Dendritic cell treated with granulocyte-macrophage colony-stimulating factor and Interleukin-4, amounts not matched to agents 40 ng/mL and 50 ng/mL, for 4 days (primary cell): ENCODE measurements around the gene MT1E.
A peak's percentile ranks its signal among the peaks of the same experiment; 100 is the strongest.
"Not testable (repeated sequence)": the region's sequence is repeated elsewhere in the genome, so short reads cannot be mapped to it uniquely, and the experiment has no call there.

Experiments
- H3K27ac Mint-ChIP-seq: one replicate; pipeline ENCODE4 v1.8.0; 2022; ENCODE audit warnings: mild to moderate bottlenecking, mixed read lengths
- H3K27me3 Mint-ChIP-seq: one replicate; pipeline ENCODE4 v1.8.0; 2022; ENCODE audit warnings: mild to moderate bottlenecking, mixed read lengths
- H3K36me3 Mint-ChIP-seq: one replicate; pipeline ENCODE4 v1.8.0; 2022; ENCODE audit warnings: low read depth, mixed read lengths
- H3K4me1 Mint-ChIP-seq: one replicate; pipeline ENCODE4 v1.8.0; 2022; ENCODE audit warnings: low read depth, mixed read lengths
- H3K4me3 Mint-ChIP-seq: one replicate; pipeline ENCODE4 v1.8.0; 2022; ENCODE audit warnings: mild to moderate bottlenecking, moderate library complexity, mixed read lengths
- H3K9me3 Mint-ChIP-seq: one replicate; pipeline ENCODE4 v1.8.0; 2022; ENCODE audit warnings: mixed read lengths
- intact Hi-C: fragments of 100-400 bp; cut with micrococcal nuclease; formaldehyde crosslinking; loops from one replicate; pipeline ENCODE4 v1.15.0; 2022

Gene MT1E

GRCh38 chr16:56653218-56653617 lies 27.6 kb downstream of the MT1E start:
- Mint-ChIP-seq H3K27me3 (peaks cover 57% of the 10 kb centered on the region), H3K4me3 (no peak overlapping the region), H3K36me3 (no peaks in the 10 kb centered on the region), H3K9me3 (no peaks in the 10 kb centered on the region), H3K27ac (no peak overlapping the region), H3K4me1 (peaks cover 27% of the 10 kb centered on the region)
- intact Hi-C loops: no loop called here

- intact Hi-C loops: no loop called here
- H3K36me3 Mint-ChIP-seq: no peaks in the 10 kb centered on the region
- H3K4me1 Mint-ChIP-seq: peaks cover 31% of the 10 kb centered on the region
- H3K27ac Mint-ChIP-seq: peak within 1 kb of the TSS; percentile 28
- H3K9me3 Mint-ChIP-seq: no peaks in the 10 kb centered on the region
- H3K4me3 Mint-ChIP-seq: peak within 1 kb of the TSS; percentile 85
- peaks cover 63% of the 10 kb centered on the region for H3K27me3 Mint-ChIP-seq
Measured at GRCh38 chr16:56657555-56658326, 32.2 kb downstream of the MT1E start, which contains the start of gene MT1F. Gene MT1F (plus strand): TSS chr16:56657959. CDS start chr16:56658059, 100 bp downstream.

GRCh38 chr16:56658327-56658875 lies 32.8 kb downstream of the MT1E start:
- no peaks in the 10 kb centered on the region for H3K9me3 Mint-ChIP-seq
- intact Hi-C loops: no loop called here
- H3K27ac Mint-ChIP-seq: peak overlapping the region; percentile 28
- no peaks in the 10 kb centered on the region for H3K36me3 Mint-ChIP-seq
- H3K4me1 Mint-ChIP-seq: peaks cover 37% of the 10 kb centered on the region
- peak overlapping the region; percentile 85 for H3K4me3 Mint-ChIP-seq
- H3K27me3 Mint-ChIP-seq: peaks cover 63% of the 10 kb centered on the region

GRCh38 chr16:56662357-56663354 lies 37.1 kb downstream of the MT1E start:
- no peaks in the 10 kb centered on the region for H3K9me3 Mint-ChIP-seq
- H3K4me1 Mint-ChIP-seq: peaks cover 27% of the 10 kb centered on the region
- no peak overlapping the region for H3K27ac Mint-ChIP-seq
- no peak overlapping the region for H3K4me3 Mint-ChIP-seq
- H3K36me3 Mint-ChIP-seq: no peaks in the 10 kb centered on the region
- H3K27me3 Mint-ChIP-seq: peaks cover 86% of the 10 kb centered on the region
- intact Hi-C loops: no loop called here

- intact Hi-C loops: no loop called here
- Mint-ChIP-seq H3K27me3 (peaks cover 87% of the 10 kb centered on the region), H3K9me3 (no peaks in the 10 kb centered on the region)
Measured at GRCh38 chr16:56664506-56664905, 38.9 kb downstream of the MT1E start.

GRCh38 chr16:56665286-56666261 lies 40.0 kb downstream of the MT1E start:
- H3K36me3 Mint-ChIP-seq, H3K4me3 Mint-ChIP-seq, intact Hi-C loops, H3K27ac Mint-ChIP-seq, H3K9me3 Mint-ChIP-seq: not testable (repeated sequence)
- H3K27me3 Mint-ChIP-seq: peaks cover 91% of the 10 kb centered on the region
- peaks cover 41% of the 10 kb centered on the region for H3K4me1 Mint-ChIP-seq

More at GRCh38 chr16:56664506-56664905, 38.9 kb downstream of the MT1E start:
- no peak overlapping the region for H3K27ac Mint-ChIP-seq
- no peak overlapping the region for H3K4me3 Mint-ChIP-seq
- peaks cover 33% of the 10 kb centered on the region for H3K4me1 Mint-ChIP-seq
- no peaks in the 10 kb centered on the region for H3K36me3 Mint-ChIP-seq

- Mint-ChIP-seq H3K9me3 (no peaks in the 10 kb centered on the region), H3K27me3 (peaks cover 88% of the 10 kb centered on the region), H3K27ac (no peak within 1 kb of the TSS), H3K4me1 (peaks cover 41% of the 10 kb centered on the region), H3K4me3 (peak within 1 kb of the TSS; percentile 45), H3K36me3 (no peaks in the 10 kb centered on the region)
- intact Hi-C loops: no loop called here
Measured at GRCh38 chr16:56667581-56668571, 42.3 kb downstream of the MT1E start, which contains the start of gene MT1G. Gene MT1G (minus strand): TSS chr16:56668065. CDS start chr16:56667993, 72 bp downstream.

GRCh38 chr16:56669005-56669839 lies 43.6 kb downstream of the MT1E start, which contains the start of gene MT1H:
Gene MT1H (plus strand): TSS chr16:56669814. CDS start chr16:56669885, 71 bp downstream.
- intact Hi-C loops: no loop called here
- H3K4me3 Mint-ChIP-seq: no peak within 1 kb of the TSS

GRCh38 chr16:56669840-56670619 lies 44.4 kb downstream of the MT1E start:
- Mint-ChIP-seq H3K36me3 (no peaks in the 10 kb centered on the region), H3K27ac (no peak overlapping the region), H3K27me3 (peaks cover 89% of the 10 kb centered on the region), H3K4me1 (peaks cover 41% of the 10 kb centered on the region), H3K4me3 (no peak overlapping the region), H3K9me3 (no peaks in the 10 kb centered on the region)
- intact Hi-C loops: no loop called here

More at GRCh38 chr16:56669005-56669839, 43.6 kb downstream of the MT1E start, which contains the start of gene MT1H:
- H3K36me3 Mint-ChIP-seq: no peaks in the 10 kb centered on the region
- H3K27me3 Mint-ChIP-seq: peaks cover 90% of the 10 kb centered on the region
- no peak within 1 kb of the TSS for H3K27ac Mint-ChIP-seq
- peaks cover 37% of the 10 kb centered on the region for H3K4me1 Mint-ChIP-seq
- H3K9me3 Mint-ChIP-seq: no peaks in the 10 kb centered on the region

GRCh38 chr16:56670620-56670934 lies 45.0 kb downstream of the MT1E start:
- peaks cover 89% of the 10 kb centered on the region for H3K27me3 Mint-ChIP-seq
- H3K9me3 Mint-ChIP-seq: no peaks in the 10 kb centered on the region
- intact Hi-C loops: no loop called here
- no peak overlapping the region for H3K27ac Mint-ChIP-seq
- H3K4me3 Mint-ChIP-seq: no peak overlapping the region
- H3K4me1 Mint-ChIP-seq: peaks cover 46% of the 10 kb centered on the region
- no peaks in the 10 kb centered on the region for H3K36me3 Mint-ChIP-seq

GRCh38 chr16:56671691-56672090 lies 46.1 kb downstream of the MT1E start:
- peaks cover 55% of the 10 kb centered on the region for H3K4me1 Mint-ChIP-seq
- H3K27me3 Mint-ChIP-seq: peaks cover 92% of the 10 kb centered on the region
- H3K4me3 Mint-ChIP-seq, H3K27ac Mint-ChIP-seq, H3K36me3 Mint-ChIP-seq, H3K9me3 Mint-ChIP-seq, intact Hi-C loops: not testable (repeated sequence)
